GM19035 (cell line): ENCODE measurements around the gene TMEM200C.

Source experiments
- ATAC-seq: cut with Tn5 transposase; IDR thresholded peaks from one replicate; pipeline ENCODE4 v1.9.1; 2021; ENCODE audit not compliant: unreplicated experiment

Gene TMEM200C

DNA sequence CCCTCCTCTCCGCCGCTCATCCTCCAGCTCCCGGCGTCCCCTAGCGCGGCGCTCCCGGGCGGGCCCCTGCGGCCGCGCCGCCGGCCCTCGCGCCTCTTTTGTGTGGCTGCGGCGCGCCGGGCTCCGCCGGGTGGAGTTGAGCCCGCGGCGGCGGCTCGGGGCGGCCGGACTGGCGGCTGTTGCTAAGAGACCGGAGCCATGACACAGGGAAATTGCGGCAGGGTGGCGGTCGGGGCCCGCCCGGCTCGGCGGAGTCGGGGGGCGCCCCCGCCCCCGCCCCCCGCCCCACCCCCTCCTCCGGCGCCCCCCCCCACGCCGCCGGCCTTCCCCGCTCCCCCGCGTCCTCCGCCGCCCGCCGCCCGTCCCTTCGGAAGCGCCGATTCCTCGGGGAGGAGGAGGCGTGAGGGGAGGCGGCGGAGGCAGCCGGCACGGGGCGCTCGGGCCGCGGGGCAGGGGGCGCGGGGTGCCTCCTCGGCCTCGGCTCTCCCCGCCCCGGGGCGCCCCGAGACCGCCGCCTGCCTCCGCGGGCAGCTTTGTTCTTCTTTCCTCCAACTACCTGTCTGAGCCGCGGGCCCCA lies at the start of gene TMEM200C:
Gene TMEM200C (minus strand): TSS at position 224 of the 577 bp plus-strand sequence. CDS start 3,459 bp downstream, outside the sequence.
- ATAC-seq: no peak

DNA sequence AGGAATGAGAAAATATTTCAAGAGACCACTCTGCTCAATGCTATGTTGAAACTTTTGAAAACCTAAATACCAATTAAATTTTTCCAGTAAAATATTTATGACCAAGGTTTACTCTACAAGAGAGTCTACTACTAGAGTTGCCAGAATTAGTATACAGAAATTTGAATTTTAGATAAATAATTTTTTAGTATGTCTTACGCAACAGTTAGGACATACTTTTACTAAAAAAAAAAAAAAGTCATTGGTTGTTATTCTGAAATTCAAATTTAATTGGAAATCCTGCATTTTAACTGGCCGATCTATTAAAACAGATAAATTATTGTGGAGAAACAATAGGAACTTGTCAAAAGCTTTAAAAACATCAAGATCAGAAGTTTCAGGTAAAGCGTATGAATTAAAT lies 49.1 kb upstream of the TMEM200C start:
- no peak for ATAC-seq

DNA sequence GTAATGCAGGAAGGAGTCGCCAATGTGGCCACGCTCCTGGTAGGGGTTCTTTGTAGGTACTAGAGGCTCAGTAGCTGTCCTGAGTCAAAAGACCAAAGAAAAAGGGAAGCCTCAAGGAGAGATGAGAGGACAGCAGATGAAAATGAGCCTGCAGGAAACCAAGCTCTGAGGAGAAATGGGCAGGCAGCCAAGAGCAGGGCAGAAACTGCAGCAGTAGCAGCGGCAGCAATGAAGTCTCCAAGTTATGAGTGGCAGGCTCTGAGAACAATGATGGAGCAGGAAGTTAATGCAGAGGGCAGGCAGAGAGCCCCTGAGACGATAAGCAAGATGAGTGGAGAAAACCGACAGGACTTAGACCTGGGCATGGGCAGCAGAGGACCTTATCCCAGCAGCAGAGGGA lies 48.2 kb upstream of the TMEM200C start:
- ATAC-seq: no peak

DNA sequence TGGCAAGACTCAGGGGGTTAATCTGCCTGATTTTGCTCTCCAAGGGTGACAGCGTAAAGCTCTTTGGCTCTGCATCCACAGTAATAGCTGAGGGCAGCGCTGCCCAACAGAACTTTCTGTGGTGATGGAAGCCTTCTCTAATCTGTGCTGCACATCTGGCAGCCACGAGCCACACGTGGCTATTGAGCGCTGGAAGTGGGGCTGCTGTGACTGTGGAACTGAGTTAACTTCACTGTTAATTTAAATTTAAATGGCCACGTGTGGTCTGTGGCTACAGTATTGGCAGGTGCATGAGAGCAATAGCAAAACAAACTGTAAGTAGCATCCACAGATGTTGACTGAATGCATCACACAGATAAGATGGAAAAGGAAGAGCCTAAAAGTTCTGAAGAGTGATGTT lies 47.3 kb upstream of the TMEM200C start:
- no peak for ATAC-seq

DNA sequence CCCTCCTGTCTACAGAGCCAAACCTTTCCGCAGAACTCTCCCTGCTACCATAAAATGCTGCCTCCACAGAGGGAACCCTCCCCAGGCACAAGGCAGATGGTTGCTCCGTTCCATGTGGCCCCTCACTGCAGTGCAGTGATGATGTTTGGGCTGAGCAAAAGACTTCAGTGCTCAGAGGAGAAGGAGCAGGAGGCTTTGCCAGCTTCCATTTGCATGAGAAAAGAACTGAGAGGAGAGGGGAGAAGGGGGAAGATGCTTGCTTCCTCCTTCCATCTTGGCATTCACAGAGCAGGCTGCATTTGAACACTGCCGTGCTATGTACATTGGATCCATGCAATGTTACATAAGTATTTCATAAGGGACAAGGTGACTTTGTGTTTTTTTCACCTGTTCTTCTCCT lies 46.6 kb upstream of the TMEM200C start:
- ATAC-seq: no peak

DNA sequence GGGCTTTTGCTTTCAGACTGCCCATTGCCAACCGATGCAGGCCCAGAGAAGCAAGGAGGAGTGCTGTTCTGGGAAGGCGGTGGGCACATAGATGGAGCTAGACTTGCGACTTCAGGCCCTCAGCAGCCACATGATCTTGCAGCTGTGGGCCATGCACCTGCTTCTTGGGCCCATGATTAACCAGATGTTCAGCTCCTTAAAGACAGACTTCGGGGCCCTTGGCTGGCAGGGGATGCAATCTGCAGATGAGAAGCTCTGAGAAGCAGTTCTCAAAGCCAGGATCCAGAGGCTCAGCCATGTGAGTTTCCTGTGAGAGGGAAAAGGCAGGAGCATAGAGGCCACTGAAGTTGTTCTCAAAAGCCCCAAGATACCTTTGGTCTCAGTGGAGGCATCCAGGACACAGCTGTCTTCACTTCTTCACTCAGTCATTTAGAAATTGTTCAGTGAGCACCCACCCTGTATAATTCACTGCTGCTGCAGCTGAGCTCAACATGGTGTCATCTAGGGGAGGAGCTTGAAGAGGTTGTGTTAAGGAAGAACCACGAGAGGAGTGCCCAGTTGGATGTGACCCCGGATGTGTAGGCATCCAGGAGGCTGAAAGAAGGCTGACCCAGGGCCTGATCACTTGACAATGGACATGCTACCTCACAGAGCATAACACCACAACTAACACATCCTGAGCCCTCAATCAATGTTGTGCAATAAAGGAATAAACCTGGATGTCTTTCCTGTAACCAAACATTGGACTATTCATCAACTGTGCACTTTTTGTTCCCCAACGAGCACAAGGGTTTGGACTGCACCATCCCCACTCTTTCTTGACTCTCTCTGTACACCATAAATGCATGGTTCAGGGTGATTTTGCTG lies 44.7 kb upstream of the TMEM200C start:
- ATAC-seq: no peak

DNA sequence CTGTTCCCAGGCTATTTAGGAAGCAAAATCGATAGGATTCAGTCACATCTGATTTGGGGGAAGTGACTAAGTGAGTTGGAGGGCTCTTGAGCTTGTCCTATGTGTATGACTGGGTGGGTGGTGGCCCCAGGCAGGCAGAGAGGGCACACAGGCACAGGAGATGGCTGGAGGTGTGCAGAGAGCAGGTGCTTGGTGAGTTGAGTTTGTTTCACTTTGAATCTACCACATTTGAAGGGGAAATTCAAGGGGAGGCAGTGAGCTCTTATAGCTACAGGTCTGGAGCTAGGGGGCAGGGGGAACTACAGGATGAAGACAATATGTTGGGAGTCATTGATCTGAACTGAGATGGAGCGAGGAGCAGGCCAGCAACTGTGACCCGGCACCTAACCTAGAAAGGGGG lies 42.5 kb upstream of the TMEM200C start:
- ATAC-seq: no peak

DNA sequence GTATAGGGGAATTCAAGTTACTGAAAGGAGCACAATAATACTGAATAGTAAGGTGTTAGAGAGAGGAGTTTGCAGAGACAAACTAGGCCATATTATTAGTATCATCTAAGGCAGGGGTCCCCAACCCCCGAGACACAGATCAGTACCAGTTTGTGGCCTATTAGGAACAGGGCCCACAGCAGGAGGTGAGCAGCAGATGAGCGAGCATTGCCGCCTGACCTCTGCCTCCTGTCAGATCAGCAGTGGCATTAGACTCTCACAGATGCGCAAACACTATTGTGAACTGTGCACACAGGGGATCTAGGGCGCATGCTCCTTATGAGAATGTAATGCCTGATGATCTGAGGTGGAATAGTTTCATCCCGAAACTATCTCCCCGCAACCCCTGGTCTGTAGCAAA lies 41.8 kb upstream of the TMEM200C start:
- ATAC-seq: no peak

DNA sequence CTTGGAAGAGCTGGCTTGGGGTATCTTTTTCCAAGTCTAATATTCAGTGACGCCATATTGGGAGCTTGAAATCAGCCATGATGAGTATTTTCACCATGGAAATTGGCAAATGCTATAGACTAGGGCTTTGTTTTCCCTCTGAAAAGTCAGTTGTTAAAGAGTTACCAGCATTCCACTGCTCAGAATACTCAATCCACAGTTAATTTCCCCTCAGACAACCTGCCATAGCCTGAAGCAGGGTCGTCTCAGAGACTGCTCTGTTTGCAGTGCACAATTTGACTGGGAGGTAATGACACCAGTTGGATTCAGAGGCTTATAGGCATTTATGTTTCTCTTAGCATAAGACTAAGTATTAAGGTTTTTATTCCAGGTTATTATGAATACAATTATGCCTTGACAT lies 35.5 kb upstream of the TMEM200C start:
- ATAC-seq: no peak

DNA sequence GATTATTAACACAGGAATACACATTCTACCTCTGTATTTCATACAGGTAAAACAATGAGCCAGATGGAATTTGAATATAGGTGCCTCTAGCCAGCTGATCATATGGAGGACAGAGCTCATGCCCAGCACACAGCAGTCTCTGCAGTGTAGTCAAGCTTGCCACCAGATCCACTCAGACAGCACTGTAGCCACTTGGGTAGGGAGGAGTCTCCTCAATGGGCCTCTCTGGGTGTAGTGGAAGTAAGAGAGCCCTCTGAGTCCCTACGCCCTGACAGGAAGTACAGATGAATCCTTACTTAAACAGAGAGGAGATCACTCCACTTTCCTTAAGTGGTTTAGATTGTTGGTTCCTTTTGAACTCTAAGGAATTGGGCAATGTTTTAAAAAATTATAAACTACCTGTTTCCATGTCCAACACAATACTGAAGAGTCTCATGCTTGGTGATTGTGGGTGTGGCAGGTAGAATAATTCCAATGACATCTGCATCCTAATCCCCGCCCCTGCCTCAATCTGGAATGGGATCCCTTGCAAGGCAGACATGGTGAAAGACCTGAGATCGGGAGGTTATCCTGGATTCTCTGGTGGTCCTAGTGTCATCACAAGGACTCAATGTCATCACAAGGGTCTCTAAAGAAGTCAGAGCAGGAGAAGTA lies 23.0 kb upstream of the TMEM200C start:
- ATAC-seq: no peak

DNA sequence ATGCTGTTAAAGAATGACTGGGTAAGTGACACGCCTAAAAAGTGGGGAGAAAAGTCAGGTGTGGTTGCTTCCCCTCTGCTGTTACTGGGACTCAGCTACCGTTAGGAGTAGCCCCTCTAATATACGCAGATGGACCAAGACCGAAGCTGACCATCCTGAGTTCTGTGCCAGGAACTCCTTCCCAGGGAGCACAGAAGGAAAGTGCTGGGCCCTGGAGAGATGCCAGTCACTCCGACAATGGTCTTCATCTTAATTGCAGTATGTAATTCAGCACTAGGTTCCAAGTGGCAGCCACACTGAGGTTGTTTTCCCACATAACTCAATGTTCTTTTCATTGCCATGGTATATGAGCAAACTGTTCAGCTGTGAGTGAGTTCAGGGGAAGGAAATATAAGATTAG lies 19.6 kb upstream of the TMEM200C start:
- ATAC-seq: no peak

DNA sequence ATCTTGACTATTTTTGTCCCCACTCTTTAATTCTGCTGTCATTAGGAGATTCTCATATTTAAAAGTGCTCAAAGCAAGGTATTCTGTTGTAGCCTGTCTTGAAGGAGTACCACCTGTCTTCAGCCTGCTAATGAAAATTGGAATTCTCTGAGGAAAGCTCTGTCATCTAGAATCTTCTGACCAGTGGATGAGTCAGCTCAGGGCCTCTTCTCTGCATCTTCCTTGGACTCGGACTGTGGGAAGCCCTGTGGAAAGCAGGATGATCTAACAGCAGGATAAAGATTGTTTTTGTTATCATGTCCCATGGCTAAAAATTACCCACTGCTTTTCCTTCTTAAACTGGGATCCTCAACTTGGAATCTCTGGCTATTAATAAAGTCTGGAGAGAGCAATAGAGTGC lies 18.7 kb upstream of the TMEM200C start:
- ATAC-seq: no peak

DNA sequence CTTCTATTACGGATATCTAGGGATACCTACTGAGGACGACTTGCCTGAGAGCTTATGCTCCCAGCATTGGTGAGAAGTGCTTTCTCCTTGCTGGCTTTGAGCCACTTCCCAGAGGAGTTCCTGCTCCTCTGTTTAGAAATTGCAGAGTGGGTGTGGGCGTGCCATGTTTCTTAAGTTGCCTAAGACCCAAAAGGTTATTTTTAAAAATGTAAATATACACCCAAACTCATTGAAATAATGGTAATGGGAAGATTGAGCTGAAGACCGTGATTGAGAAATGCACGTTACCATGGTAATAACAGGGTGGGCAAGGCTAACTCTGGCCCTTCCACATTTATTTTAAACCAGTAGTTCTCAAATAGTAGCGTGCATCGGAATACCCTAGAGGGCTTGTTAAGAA lies 17.2 kb upstream of the TMEM200C start:
- ATAC-seq: no peak

DNA sequence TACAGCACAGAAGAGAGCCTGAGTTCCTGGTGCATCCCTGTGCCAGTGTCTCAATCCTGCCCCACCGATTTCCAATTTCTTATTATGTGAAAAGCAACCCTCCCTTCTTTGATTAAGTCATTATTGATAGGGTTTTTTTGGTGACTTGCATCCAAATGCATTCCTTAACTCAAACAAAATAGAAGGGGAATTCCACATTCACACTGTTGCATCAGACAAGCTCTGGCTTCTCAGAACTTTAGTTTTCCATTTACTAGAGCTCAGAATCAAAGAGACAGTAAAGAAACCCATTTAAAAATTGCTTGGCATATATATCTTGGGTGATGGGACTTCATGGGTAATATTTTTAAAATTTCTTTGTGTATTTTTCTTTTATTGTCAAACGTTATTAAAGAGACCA lies 13.8 kb upstream of the TMEM200C start:
- ATAC-seq: no peak

DNA sequence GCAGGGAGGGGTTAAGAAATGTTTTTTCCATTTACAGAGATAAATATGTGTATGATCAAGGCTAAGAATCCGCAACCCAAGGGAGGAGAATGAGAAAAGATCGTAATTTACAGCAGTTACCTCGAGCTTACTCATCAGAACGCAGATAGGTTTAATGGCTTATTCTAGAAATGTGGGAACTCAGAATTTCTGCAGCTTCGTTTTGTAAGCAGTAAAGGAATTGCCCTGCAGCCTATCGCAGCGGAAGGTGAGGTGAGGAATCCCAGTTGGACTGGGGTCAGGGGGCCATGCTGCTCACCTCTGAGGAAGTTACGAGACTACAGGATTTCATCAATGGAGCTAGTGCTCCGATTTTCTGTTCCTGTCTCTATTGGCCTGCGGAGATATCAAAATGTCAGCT lies 8.1 kb upstream of the TMEM200C start:
- no peak for ATAC-seq

DNA sequence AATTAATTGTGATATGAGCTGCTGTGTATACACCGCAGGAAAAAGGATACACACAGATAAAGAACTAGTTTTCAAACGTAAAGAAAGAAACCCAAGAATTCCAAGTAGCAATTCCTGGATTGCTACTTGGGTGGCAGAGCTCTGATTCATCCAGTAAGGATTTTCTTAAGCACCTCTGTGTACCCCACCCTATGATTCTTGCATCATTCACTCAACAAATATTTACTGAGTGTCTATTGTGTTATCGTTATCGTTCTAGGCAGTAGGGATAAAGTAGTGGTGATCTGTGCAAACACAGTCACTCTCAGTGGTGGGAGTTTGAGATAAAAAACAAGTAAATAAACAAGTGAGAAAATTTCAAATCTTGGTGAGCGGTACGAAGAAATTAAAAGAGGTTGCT lies 4.9 kb upstream of the TMEM200C start:
- ATAC-seq: no peak

DNA sequence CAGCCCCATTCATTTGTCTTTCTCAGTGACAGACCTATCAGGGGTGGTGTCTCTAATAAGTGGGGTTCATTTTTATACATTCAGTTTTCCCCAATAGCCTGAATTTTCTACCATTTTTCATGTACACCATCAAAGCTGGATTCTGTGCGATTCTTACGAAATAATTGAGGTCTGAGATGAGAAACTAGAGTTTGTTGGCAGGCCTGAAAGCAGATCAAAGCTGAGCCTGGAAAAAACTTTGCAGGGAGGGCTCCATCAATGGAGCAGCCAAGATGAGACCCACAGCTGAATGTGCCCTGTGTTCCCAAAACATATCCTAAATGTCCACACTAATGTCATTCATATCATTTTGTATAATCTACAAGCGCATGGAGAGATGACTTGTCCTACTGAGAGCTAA lies 4.5 kb upstream of the TMEM200C start:
- ATAC-seq: no peak

DNA sequence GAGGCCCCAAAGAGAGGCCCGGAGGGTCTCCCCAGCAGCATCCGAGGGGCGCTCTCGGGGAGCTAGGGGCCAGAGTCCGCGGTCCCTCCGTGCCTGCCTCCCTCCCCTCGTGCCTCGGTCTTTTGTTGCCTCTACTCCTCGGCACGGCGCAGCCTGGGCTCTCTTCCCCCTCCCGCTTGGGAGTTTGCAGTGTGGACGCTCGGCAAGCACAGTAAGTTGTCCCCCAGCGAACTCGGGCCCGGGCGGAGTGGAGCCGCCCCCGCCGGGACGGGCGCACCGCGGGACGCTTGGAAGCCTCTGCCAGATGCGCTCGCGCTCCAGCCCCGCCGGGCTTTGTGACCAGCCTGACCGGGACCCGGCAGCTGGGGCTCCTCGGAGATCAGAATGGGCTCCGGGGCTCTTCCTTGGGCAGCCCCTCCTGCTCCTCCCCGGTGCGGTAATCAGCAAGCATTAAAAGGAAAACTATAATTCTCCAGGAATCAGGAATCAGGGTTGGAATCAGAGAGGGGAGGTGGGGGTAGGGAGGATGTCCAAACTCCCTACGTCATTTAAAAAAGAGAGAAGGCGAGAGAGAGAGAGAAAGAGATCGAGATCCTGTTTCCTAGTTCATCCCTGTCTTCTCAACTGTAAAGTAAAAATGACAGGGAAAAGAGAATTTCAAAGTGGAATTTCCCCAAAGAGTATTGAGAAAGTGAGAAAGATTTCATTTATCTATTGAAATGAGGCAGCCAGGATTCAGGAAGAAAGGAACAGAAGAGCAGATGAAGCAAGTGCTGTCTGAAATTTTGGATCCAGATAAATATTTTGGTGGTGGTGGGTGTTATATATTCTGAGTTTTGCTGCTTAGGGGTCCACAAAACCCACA lies 786 bp upstream of the TMEM200C start:
- no peak for ATAC-seq

DNA sequence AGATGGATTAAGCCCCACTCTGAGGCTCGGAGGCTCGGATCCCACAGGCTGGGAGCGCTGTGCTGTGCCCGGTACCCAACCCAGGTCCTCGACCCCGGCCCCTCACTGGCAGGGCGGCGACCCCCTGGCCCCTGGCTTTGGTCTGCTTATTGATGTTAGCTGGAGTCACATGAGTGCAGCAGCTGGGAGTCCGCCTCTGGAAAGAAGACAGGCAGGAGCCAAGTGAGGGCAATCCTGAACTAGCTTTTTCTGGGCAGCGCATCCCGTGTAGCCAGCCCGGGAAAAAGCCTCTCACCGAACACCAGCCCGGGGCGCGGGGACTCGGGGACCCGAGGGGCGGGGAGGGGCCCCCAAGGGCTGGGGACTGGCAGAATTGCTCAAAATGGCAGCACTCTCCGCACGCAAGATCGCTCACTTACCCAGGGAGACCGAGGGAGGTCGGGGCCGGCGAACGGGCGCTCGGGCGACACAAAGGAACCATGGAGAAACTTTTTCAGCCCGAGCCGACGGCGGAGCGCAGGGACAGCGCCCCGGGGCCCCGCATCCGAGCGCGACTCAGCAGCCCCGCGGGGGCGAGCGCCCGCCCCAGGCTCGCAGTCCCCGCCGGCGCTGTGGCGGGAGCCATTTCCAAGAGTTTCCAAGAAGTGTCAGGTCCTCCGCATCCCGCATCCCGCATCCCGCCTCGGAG lies 567 bp downstream of the TMEM200C start:
- no peak for ATAC-seq

DNA sequence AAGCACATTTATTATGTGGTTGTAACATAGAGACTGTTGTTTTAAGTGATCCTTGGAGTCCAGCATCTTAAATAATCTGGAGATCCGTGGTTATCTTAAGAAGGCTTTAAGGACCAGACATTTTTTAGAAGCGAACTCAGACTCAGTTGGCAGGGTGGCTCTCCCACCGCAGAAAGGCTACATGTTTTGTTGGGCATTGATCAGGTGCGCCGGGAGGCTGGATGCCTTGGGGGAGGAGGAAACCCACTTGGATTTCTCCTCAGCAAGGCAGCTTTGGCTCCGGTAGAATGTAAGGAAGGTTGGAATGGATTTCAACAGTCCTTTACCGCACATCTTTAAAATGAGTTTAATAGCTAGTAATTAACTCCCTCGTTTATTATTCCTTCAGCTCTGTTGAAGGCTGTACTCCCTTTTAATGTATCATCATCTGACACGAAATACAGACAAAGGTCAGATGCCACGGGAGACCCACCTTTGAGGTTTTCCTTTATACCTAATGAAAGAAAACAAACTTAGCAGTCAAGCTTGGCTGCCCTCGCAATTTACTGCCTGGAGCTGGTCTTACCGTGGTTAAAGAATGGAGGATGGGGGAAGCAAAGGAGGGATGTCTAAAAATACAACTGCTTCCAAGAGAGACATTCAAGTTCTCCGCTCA lies 1.2 kb downstream of the TMEM200C start:
- no peak for ATAC-seq
